PC-3 (cell line): ENCODE data around the gene RANBP1.

Experiments used
- EZH2phosphoT487 ChIP-seq: fragments of 300-600 bp; sonication (generic); IDR thresholded peaks from 2 replicates; pipeline ENCODE4 v1.6.1; 2018; ENCODE audit warnings: mild to moderate bottlenecking, antibody characterized with exemption, low read length, borderline replicate concordance
- TF ChIP-seq, protein P1 (sequence below): fragments of 300-600 bp; sonication (generic); conservative IDR thresholded peaks from 2 replicates; pipeline ENCODE4 v1.5.1; 2017; ENCODE audit warnings: antibody characterized with exemption, low read depth, mild to moderate bottlenecking, low read length

DNA sequence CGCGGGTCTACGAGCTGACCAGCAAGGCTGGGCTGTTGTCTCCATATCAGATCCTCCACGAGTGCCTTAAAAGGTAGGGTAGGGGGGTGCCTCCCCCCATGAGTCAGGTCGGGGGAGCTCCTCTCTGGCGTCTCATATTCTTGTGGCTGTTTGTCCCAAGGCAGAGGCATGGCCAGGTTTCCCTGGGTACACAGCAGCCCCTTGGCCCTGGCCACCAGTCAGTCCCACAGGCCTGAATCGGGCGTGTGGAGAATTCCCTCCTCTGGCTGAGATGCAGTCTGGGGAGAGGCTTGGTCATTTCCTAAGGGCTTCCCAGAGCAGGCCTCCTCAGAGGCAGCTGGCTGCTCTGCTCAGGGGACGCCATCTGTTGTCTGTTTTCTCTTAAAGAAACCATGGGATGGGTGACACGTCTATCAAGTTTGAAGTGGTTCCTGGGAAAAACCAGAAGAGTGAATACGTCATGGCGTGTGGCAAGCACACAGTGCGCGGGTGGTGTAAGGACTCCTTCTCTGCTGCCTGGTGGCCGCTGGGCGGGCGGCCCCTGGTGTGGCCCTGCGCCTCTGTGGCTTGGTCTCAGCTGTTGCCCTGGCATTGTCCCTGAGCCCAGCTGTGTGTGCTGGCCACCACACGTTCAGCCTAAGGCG is 9.6 kb upstream of the RANBP1 start:
- TF ChIP-seq, protein P1, sequence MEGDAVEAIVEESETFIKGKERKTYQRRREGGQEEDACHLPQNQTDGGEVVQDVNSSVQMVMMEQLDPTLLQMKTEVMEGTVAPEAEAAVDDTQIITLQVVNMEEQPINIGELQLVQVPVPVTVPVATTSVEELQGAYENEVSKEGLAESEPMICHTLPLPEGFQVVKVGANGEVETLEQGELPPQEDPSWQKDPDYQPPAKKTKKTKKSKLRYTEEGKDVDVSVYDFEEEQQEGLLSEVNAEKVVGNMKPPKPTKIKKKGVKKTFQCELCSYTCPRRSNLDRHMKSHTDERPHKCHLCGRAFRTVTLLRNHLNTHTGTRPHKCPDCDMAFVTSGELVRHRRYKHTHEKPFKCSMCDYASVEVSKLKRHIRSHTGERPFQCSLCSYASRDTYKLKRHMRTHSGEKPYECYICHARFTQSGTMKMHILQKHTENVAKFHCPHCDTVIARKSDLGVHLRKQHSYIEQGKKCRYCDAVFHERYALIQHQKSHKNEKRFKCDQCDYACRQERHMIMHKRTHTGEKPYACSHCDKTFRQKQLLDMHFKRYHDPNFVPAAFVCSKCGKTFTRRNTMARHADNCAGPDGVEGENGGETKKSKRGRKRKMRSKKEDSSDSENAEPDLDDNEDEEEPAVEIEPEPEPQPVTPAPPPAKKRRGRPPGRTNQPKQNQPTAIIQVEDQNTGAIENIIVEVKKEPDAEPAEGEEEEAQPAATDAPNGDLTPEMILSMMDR: no peak
- no peak for TF ChIP-seq EZH2phosphoT487
